ENCODE measurements around the gene SCARB1.

DNA sequence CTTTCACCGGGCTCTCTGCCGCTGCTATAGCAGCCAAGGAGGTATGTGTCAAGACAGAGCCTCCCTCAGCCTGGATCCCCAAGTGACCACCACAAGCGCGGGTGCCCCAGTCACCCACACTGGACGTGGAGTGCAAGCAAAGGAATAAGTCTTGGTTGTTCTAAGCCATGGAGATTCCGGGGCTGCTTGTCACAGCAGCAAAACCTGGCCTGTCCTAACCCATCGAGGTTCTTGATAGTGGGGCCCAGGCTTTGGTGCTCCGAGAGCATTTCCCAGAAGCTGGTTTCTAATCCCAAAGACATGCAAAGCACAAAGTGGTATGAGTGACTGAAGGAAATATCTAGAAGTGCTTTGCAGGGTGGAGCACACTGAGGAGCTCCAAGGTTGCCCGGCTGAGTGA, 51.3 kb downstream of the SCARB1 start:
- no peak for TF ChIP-seq POLR2A (IDR thresholded peaks at IDR 0.05)
- TF ChIP-seq, protein P1, sequence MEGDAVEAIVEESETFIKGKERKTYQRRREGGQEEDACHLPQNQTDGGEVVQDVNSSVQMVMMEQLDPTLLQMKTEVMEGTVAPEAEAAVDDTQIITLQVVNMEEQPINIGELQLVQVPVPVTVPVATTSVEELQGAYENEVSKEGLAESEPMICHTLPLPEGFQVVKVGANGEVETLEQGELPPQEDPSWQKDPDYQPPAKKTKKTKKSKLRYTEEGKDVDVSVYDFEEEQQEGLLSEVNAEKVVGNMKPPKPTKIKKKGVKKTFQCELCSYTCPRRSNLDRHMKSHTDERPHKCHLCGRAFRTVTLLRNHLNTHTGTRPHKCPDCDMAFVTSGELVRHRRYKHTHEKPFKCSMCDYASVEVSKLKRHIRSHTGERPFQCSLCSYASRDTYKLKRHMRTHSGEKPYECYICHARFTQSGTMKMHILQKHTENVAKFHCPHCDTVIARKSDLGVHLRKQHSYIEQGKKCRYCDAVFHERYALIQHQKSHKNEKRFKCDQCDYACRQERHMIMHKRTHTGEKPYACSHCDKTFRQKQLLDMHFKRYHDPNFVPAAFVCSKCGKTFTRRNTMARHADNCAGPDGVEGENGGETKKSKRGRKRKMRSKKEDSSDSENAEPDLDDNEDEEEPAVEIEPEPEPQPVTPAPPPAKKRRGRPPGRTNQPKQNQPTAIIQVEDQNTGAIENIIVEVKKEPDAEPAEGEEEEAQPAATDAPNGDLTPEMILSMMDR (IDR thresholded peaks at IDR 0.05): no peak
- no peak for TF ChIP-seq EP300 (IDR thresholded peaks at IDR 0.05; ENCODE audit: low read depth)
